Measurements from ENCODE around the gene SPATA32. TPM values are rescaled to one million over a fixed set of nuclear protein-coding genes. Genes with fewer than 3 reads are reported as not detected.

Gene SPATA32
- total RNA-seq, 2 donors from 2014 or later, result not detected

- peaks cover 13% of the 10 kb centered on the region for H3K4me1 ChIP-seq
- TF ChIP-seq CTCF (IDR thresholded peaks at IDR 0.05), result no peak
- intact Hi-C loops (cut with DNase I), result no loop called here
These were observed 29.1 kb downstream of the SPATA32 start for GRCh38 chr17:45232514-45233422.

GRCh38 chr17:45231481-45232116 is 30.3 kb downstream of the SPATA32 start:
- intact Hi-C loops (cut with DNase I), result no loop called here
- Histone ChIP-seq H3K9ac (ENCODE audit: low read depth in 2 of 2, low read length in 2 of 2) (peak overlapping the region in 1 of 2 donors; percentile 8), H3K4me1 (peaks cover 13% of the 10 kb centered on the region), H3K9me3 (no peaks in the 10 kb centered on the region), H3K27ac (no peak overlapping the region), H3K36me3 (no peaks in the 10 kb centered on the region), H3K4me3 (no peak overlapping the region), H3K27me3 (no peaks in the 10 kb centered on the region)
- DNase-seq, result no peak
- TF ChIP-seq CTCF (IDR thresholded peaks at IDR 0.05), result peak; percentile 42

More at GRCh38 chr17:45232514-45233422, 29.1 kb downstream of the SPATA32 start:
- DNase-seq, result no peak
- Histone ChIP-seq H3K9ac (ENCODE audit: low read depth in 2 of 2, low read length in 2 of 2) (no peak overlapping the region), H3K27me3 (no peaks in the 10 kb centered on the region), H3K36me3 (no peaks in the 10 kb centered on the region), H3K27ac (no peak overlapping the region), H3K9me3 (no peaks in the 10 kb centered on the region), H3K4me3 (no peak overlapping the region)

- Histone ChIP-seq H3K9me3 (no peaks in the 10 kb centered on the region), H3K4me3 (no peak overlapping the region), H3K27me3 (no peaks in the 10 kb centered on the region), H3K4me1 (peaks cover 13% of the 10 kb centered on the region), H3K36me3 (no peaks in the 10 kb centered on the region), H3K9ac (ENCODE audit: low read depth in 2 of 2, low read length in 2 of 2) (peak overlapping the region; percentile 34 to 45), H3K27ac (no peak overlapping the region)
- no peak for TF ChIP-seq CTCF (IDR thresholded peaks at IDR 0.05)
- intact Hi-C loops (cut with DNase I), result no loop called here
- no peak for DNase-seq
These were observed 31.0 kb downstream of the SPATA32 start for GRCh38 chr17:45230787-45231480.

GRCh38 chr17:45230410-45230786 is 31.5 kb downstream of the SPATA32 start:
- intact Hi-C loops (cut with DNase I), result no loop called here
- peak overlapping the region; percentile 84 for H3K27ac ChIP-seq

More at GRCh38 chr17:45230410-45230786, 31.5 kb downstream of the SPATA32 start:
- H3K9ac ChIP-seq (ENCODE audit: low read depth in 2 of 2, low read length in 2 of 2), result peak overlapping the region; percentile 34 to 45
- no peak overlapping the region for H3K4me3 ChIP-seq
- H3K9me3 ChIP-seq, result no peaks in the 10 kb centered on the region
- H3K36me3 ChIP-seq, result no peaks in the 10 kb centered on the region
- no peak for DNase-seq
- no peaks in the 10 kb centered on the region for H3K27me3 ChIP-seq
- no peak for TF ChIP-seq CTCF (IDR thresholded peaks at IDR 0.05)
- H3K4me1 ChIP-seq, result peaks cover 13% of the 10 kb centered on the region
